PC-3 (cell line): ENCODE data around the gene DPY19L2. TPM values are rescaled to one million over a fixed set of nuclear protein-coding genes. Genes with fewer than 3 reads are reported as not detected.
"Not testable (repeated sequence)": the region's sequence is repeated elsewhere in the genome, so short reads cannot be mapped to it uniquely, and the experiment has no call there.

ENCODE experiments used
- ATAC-seq: fragments of 200-7000 bp; cut with Tn5 transposase; 2 replicates; pipeline ENCODE4 v1.9.1; 2020; ENCODE audit warnings: mild to moderate bottlenecking, moderate library complexity
- BruUV-seq: library from RNA; stranded (reverse); fragments of 400-500 nt; replicated peaks from 2 replicates; lab custom pipeline; 2021; lab: Mats Ljungman, UMichigan
- CTCF ChIA-PET: fragments of 300-600 bp; sonication (Branson Sonifier 250); formaldehyde crosslinking; loops from one replicate; lab custom pipeline; 2022; ENCODE audit warnings: antibody characterized with exemption; lab: Charles Lee
- POLR2A ChIA-PET: fragments of 300-600 bp; sonication (Branson Sonifier 250); formaldehyde crosslinking; loops from one replicate; lab custom pipeline; 2022; ENCODE audit warnings: antibody characterized with exemption; ENCODE audit not compliant: unreplicated experiment; lab: Charles Lee
- DNase-seq: peaks from one replicate; pipeline ENCODE4 v3.0.0-alpha.2; 2015
- H2AFZ ChIP-seq: fragments of 300-600 bp; sonication (generic); 2 replicates; pipeline ENCODE4 v1.6.0; 2016; ENCODE audit warnings: antibody characterized with exemption, low read length
- H3F3A ChIP-seq: fragments of 300-600 bp; sonication (generic); one replicate; pipeline ENCODE4 v1.6.0; 2017; ENCODE audit warnings: antibody characterized with exemption, low read length, control low read depth, mild to moderate bottlenecking; ENCODE audit not compliant: unreplicated experiment
- H3K27ac ChIP-seq: fragments of 300-600 bp; sonication (generic); 2 replicates; pipeline ENCODE4 v1.5.1; 2016; ENCODE audit warnings: mild to moderate bottlenecking, low read length
- H3K27me3 ChIP-seq: fragments of 300-600 bp; sonication (generic); 2 replicates; pipeline ENCODE4 v1.6.1; 2016; ENCODE audit warnings: low read length, mixed read lengths
- H3K36me3 ChIP-seq: fragments of 300-600 bp; sonication (generic); 2 replicates; pipeline ENCODE4 v1.6.1; 2016; ENCODE audit warnings: low read depth, mixed run types, low read length, mixed read lengths
- H3K4me1 ChIP-seq: fragments of 300-600 bp; sonication (generic); 2 replicates; pipeline ENCODE4 v1.5.1; 2016; ENCODE audit warnings: low read length; ENCODE audit not compliant: insufficient read depth
- H3K4me2 ChIP-seq: fragments of 300-600 bp; sonication (generic); 2 replicates; pipeline ENCODE4 v1.6.0; 2016; ENCODE audit warnings: low read length
- H3K4me3 ChIP-seq: fragments of 300-600 bp; sonication (generic); 2 replicates; pipeline ENCODE4 v1.5.1; 2016; ENCODE audit warnings: mild to moderate bottlenecking, low read length, mixed read lengths
- H3K79me2 ChIP-seq: fragments of 300-600 bp; sonication (generic); 2 replicates; pipeline ENCODE4 v1.6.1; 2017; ENCODE audit warnings: low read length, mixed read lengths
- H3K9ac ChIP-seq: fragments of 300-600 bp; sonication (generic); 2 replicates; pipeline ENCODE4 v1.6.0; 2016; ENCODE audit warnings: mild to moderate bottlenecking, low read length
- H3K9me2 ChIP-seq: fragments of 300-600 bp; sonication (generic); replicated peaks from 2 replicates; pipeline ENCODE4 v1.6.1; 2016; ENCODE audit warnings: mixed run types, low read length, mixed read lengths
- H3K9me3 ChIP-seq: fragments of 300-600 bp; sonication (generic); 2 replicates; pipeline ENCODE4 v1.6.1; 2016; ENCODE audit warnings: low read length, mixed read lengths
- H4K20me1 ChIP-seq: fragments of 300-600 bp; sonication (generic); 2 replicates; pipeline ENCODE4 v1.6.1; 2016; ENCODE audit warnings: low read length, mixed read lengths
- intact Hi-C: fragments of 100-400 bp; cut with micrococcal nuclease; formaldehyde crosslinking; loops from 2 replicates; pipeline ENCODE4 v1.9.0; 2023
- total RNA-seq: library from RNA; depleted of rRNA; stranded (reverse); fragments of >200 nt; gene quantifications from 2 replicates; pipeline ENCODE4 v1.2.3, GENCODE V29; 2014

Gene DPY19L2
- total RNA-seq, 1 experiment from 2014 or later: 0.33 TPM

GRCh38 chr12:63583289-63583688, 85.0 kb downstream of the DPY19L2 start:
- H3K4me3 ChIP-seq, BruUV-seq, H3K4me2 ChIP-seq, DNase-seq, H3K27me3 ChIP-seq, H3K27ac ChIP-seq, H3K4me1 ChIP-seq, H3K9ac ChIP-seq, H4K20me1 ChIP-seq, H3K9me3 ChIP-seq, CTCF ChIA-PET, POLR2A ChIA-PET, H3F3A ChIP-seq, intact Hi-C loops, ATAC-seq, H3K79me2 ChIP-seq, H2AFZ ChIP-seq, H3K9me2 ChIP-seq, H3K36me3 ChIP-seq: not testable (repeated sequence)

GRCh38 chr12:63577631-63578030, 90.7 kb downstream of the DPY19L2 start:
- H3K27ac ChIP-seq, H3K9me2 ChIP-seq, H3F3A ChIP-seq, H3K79me2 ChIP-seq, H3K36me3 ChIP-seq, POLR2A ChIA-PET, H3K4me2 ChIP-seq, H3K4me1 ChIP-seq, CTCF ChIA-PET, ATAC-seq, H3K9ac ChIP-seq, H3K9me3 ChIP-seq, H4K20me1 ChIP-seq, H3K27me3 ChIP-seq, intact Hi-C loops, H3K4me3 ChIP-seq, BruUV-seq, DNase-seq, H2AFZ ChIP-seq: not testable (repeated sequence)

- CTCF ChIA-PET, POLR2A ChIA-PET: not testable (repeated sequence)
These were observed 96.3 kb downstream of the DPY19L2 start for GRCh38 chr12:63572038-63572437.

GRCh38 chr12:63558445-63558844, 109.8 kb downstream of the DPY19L2 start:
- H3K36me3 ChIP-seq, H3K4me2 ChIP-seq, BruUV-seq, H3K4me1 ChIP-seq, ATAC-seq, H3K79me2 ChIP-seq, H3K9ac ChIP-seq, H3F3A ChIP-seq, CTCF ChIA-PET, H3K9me3 ChIP-seq, H3K9me2 ChIP-seq, H3K27ac ChIP-seq, POLR2A ChIA-PET, H2AFZ ChIP-seq, intact Hi-C loops, H4K20me1 ChIP-seq, H3K27me3 ChIP-seq, DNase-seq, H3K4me3 ChIP-seq: not testable (repeated sequence)

More at GRCh38 chr12:63572038-63572437, 96.3 kb downstream of the DPY19L2 start:
- H3K4me2 ChIP-seq, H3K9me3 ChIP-seq, H3K9me2 ChIP-seq, H3K27ac ChIP-seq, DNase-seq, H3K27me3 ChIP-seq, H3F3A ChIP-seq, H3K4me3 ChIP-seq, H3K36me3 ChIP-seq, H4K20me1 ChIP-seq, H3K79me2 ChIP-seq, H2AFZ ChIP-seq, H3K9ac ChIP-seq, H3K4me1 ChIP-seq, ATAC-seq, intact Hi-C loops, BruUV-seq: not testable (repeated sequence)

- POLR2A ChIA-PET: not testable (repeated sequence)
These were observed 116.9 kb downstream of the DPY19L2 start for GRCh38 chr12:63551397-63551796.

GRCh38 chr12:63549034-63549433, 119.3 kb downstream of the DPY19L2 start:
- H3K4me1 ChIP-seq, H3K9me2 ChIP-seq, CTCF ChIA-PET, H3K9ac ChIP-seq, H4K20me1 ChIP-seq, intact Hi-C loops, BruUV-seq, H3K27ac ChIP-seq, ATAC-seq, H3K9me3 ChIP-seq, H3K36me3 ChIP-seq, H2AFZ ChIP-seq, H3F3A ChIP-seq, POLR2A ChIA-PET, H3K4me2 ChIP-seq, H3K4me3 ChIP-seq, H3K79me2 ChIP-seq, DNase-seq: not testable (repeated sequence)
- peaks cover 14% of the 10 kb centered on the region; the same call in 1 of the 2 replicates for H3K27me3 ChIP-seq

More at GRCh38 chr12:63551397-63551796, 116.9 kb downstream of the DPY19L2 start:
- H3K79me2 ChIP-seq, H3F3A ChIP-seq, CTCF ChIA-PET, H3K9ac ChIP-seq, H3K4me1 ChIP-seq, H3K4me2 ChIP-seq, H3K9me2 ChIP-seq, H3K27ac ChIP-seq, ATAC-seq, H2AFZ ChIP-seq, H3K36me3 ChIP-seq, H3K4me3 ChIP-seq, intact Hi-C loops, DNase-seq, H3K9me3 ChIP-seq, H4K20me1 ChIP-seq, BruUV-seq: not testable (repeated sequence)
- peaks cover 14% of the 10 kb centered on the region; the same call in 1 of the 2 replicates for H3K27me3 ChIP-seq
